Hepatocyte (in vitro differentiated cells): ENCODE results near the gene TYRP1.

ENCODE experiments used
- CTCF ChIP-seq: fragments of 200-600 bp; sonication (generic); IDR thresholded peaks from 2 replicates; pipeline ENCODE4 v1.5.1; 2016; ENCODE audit warnings: antibody characterized with exemption, mild to moderate bottlenecking; ENCODE audit not compliant: poor library complexity
- EZH2phosphoT487 ChIP-seq: fragments of 200-600 bp; sonication (generic); IDR thresholded peaks from one replicate; pipeline ENCODE4 v1.6.1; 2018; ENCODE audit warnings: antibody characterized with exemption, mild to moderate bottlenecking, low read depth, moderate library complexity; ENCODE audit not compliant: unreplicated experiment, severe bottlenecking

- TF ChIP-seq CTCF (no peak), EZH2phosphoT487 (no peak)
Measured at GRCh38 chr9:12689233-12689632, 4.0 kb upstream of the TYRP1 start.
